ENCODE measurements around the gene MDN1.

MDN1 gene

GRCh38 chr6:89604653-89605052 lies 214.9 kb downstream of the MDN1 start:
- no peak for TF ChIP-seq ZFX (IDR thresholded peaks at IDR 0.05)
- TF ChIP-seq CTCF (conservative IDR thresholded peaks at IDR 0.05): no peak
- no peak overlapping the region for H3K27ac ChIP-seq

- TF ChIP-seq CTCF (conservative IDR thresholded peaks at IDR 0.05): no peak
- TF ChIP-seq ZFX (IDR thresholded peaks at IDR 0.05): no peak
- no peak overlapping the region for H3K27ac ChIP-seq
Observed at GRCh38 chr6:89602166-89602565, 217.4 kb downstream of the MDN1 start.

- TF ChIP-seq ZFX (IDR thresholded peaks at IDR 0.05): no peak
- no peak for TF ChIP-seq CTCF (conservative IDR thresholded peaks at IDR 0.05)
- no peak overlapping the region for H3K27ac ChIP-seq
Observed at GRCh38 chr6:89599727-89600126, 219.9 kb downstream of the MDN1 start.

- no peak overlapping the region for H3K27ac ChIP-seq
Observed at GRCh38 chr6:89597988-89598387, 221.6 kb downstream of the MDN1 start.

GRCh38 chr6:89597372-89597771 lies 222.2 kb downstream of the MDN1 start:
- H3K27ac ChIP-seq: no peak overlapping the region

More at GRCh38 chr6:89597988-89598387, 221.6 kb downstream of the MDN1 start:
- no peak for TF ChIP-seq ZFX (IDR thresholded peaks at IDR 0.05)
- peak; percentile 19 for TF ChIP-seq CTCF (conservative IDR thresholded peaks at IDR 0.05)

GRCh38 chr6:89596484-89596883 lies 223.1 kb downstream of the MDN1 start:
- H3K27ac ChIP-seq: no peak overlapping the region
- TF ChIP-seq ZFX (IDR thresholded peaks at IDR 0.05) (no peak), CTCF (conservative IDR thresholded peaks at IDR 0.05) (no peak)

More at GRCh38 chr6:89597372-89597771, 222.2 kb downstream of the MDN1 start:
- TF ChIP-seq CTCF (conservative IDR thresholded peaks at IDR 0.05) (no peak), ZFX (IDR thresholded peaks at IDR 0.05) (no peak)

GRCh38 chr6:89596056-89596455 lies 223.5 kb downstream of the MDN1 start:
- TF ChIP-seq CTCF (conservative IDR thresholded peaks at IDR 0.05) (no peak), ZFX (IDR thresholded peaks at IDR 0.05) (no peak)

More at GRCh38 chr6:89596056-89596455, 223.5 kb downstream of the MDN1 start:
- H3K27ac ChIP-seq: no peak overlapping the region

All from C4-2B (cell line).